GM18873 (cell line): ENCODE results near the gene JUNB.

Source experiments
- ATAC-seq: cut with Tn5 transposase; IDR thresholded peaks from one replicate; pipeline ENCODE4 v1.9.1; 2021; ENCODE audit warnings: mild to moderate bottlenecking, moderate library complexity, moderate number of reproducible peaks; ENCODE audit not compliant: unreplicated experiment, low FRiP score

Gene JUNB

GRCh38 chr19:12840091-12841079, 49.1 kb downstream of the JUNB start:
- ATAC-seq, result no peak

- ATAC-seq, result no peak
Observed at GRCh38 chr19:12841094-12841493, 49.8 kb downstream of the JUNB start.

GRCh38 chr19:12842511-12842910, 51.2 kb downstream of the JUNB start:
- ATAC-seq, result no peak
